Urinary bladder (tissue), 4 donors: Measurements from ENCODE around the gene RYR3. TPM values are rescaled to one million over a fixed set of nuclear protein-coding genes. Genes with fewer than 3 reads are reported as not detected.

Experiments used
- DNase-seq: peaks from one replicate; pipeline ENCODE4 v3.0.0-alpha.2; 2015; ENCODE audit errors: extremely low spot score
- H3K27ac ChIP-seq: one replicate; pipeline ENCODE4 v1.5.1; 2013; ENCODE audit warnings: low read depth, mild to moderate bottlenecking, moderate library complexity
- H3K36me3 ChIP-seq: one replicate; pipeline ENCODE4 v1.6.1; 2013; ENCODE audit warnings: mild to moderate bottlenecking, moderate library complexity; ENCODE audit not compliant: insufficient read depth
- H3K4me1 ChIP-seq: one replicate; pipeline ENCODE4 v1.6.1; 2013; ENCODE audit warnings: mild to moderate bottlenecking, moderate library complexity; ENCODE audit not compliant: insufficient read depth
- H3K4me3 ChIP-seq: one replicate; pipeline ENCODE4 v1.5.1; 2013; ENCODE audit warnings: low read depth, low read length
- WGBS: extraction: QIAGEN DNeasy Blood & Tissue Kit; methylation state at CpG from one replicate; pipeline ENCODE4 v1.1.7; 2013; 5-methylcytosine and 5-hydroxymethylcytosine counted together
- polyA plus RNA-seq: library from polyadenylated mRNA; stranded (reverse); fragments of 200-250 nt; gene quantifications from one replicate; pipeline ENCODE4 v1.2.3, GENCODE V29; 2013
- total RNA-seq: library from RNA; depleted of rRNA; stranded (reverse); fragments of >200 nt; gene quantifications from one replicate; pipeline ENCODE4 v1.2.3, GENCODE V29; 2014
- donor health status: healthy with polysubstance abuse.
- donor health status: healthy.

RYR3 gene
- total and polyA plus RNA-seq, 2 donors, result 5.1 to 10.5 TPM

- no peak for DNase-seq
- Histone ChIP-seq H3K36me3 (no peaks in the 10 kb centered on the region), H3K4me1 (no peaks in the 10 kb centered on the region), H3K27ac (no peak overlapping the region), H3K4me3 (no peak overlapping the region)
- 88% methylated on average over 4 of the region's 4 CpGs for WGBS
These were observed 66.4 kb downstream of the RYR3 start for GRCh38 chr15:33377204-33377603.

GRCh38 chr15:33378866-33379480 is 68.2 kb downstream of the RYR3 start:
- Histone ChIP-seq H3K4me3 (no peak overlapping the region), H3K4me1 (no peaks in the 10 kb centered on the region), H3K27ac (no peak overlapping the region), H3K36me3 (no peaks in the 10 kb centered on the region)
- no peak for DNase-seq
- 83% methylated on average over 2 of the region's 2 CpGs for WGBS

- Histone ChIP-seq H3K4me1 (no peaks in the 10 kb centered on the region), H3K27ac (no peak overlapping the region), H3K4me3 (no peak overlapping the region), H3K36me3 (no peaks in the 10 kb centered on the region)
- no peak for DNase-seq
- 85% methylated on average over 8 of the region's 8 CpGs for WGBS
These were observed 69.6 kb downstream of the RYR3 start for GRCh38 chr15:33380406-33380805.

- H3K36me3 ChIP-seq, result no peaks in the 10 kb centered on the region
These were observed 71.7 kb downstream of the RYR3 start for GRCh38 chr15:33382491-33382890.

GRCh38 chr15:33384307-33384706 is 73.5 kb downstream of the RYR3 start:
- Histone ChIP-seq H3K27ac (no peak overlapping the region), H3K4me1 (no peaks in the 10 kb centered on the region), H3K36me3 (no peaks in the 10 kb centered on the region), H3K4me3 (no peak overlapping the region)
- WGBS, result 88% methylated on average over 3 of the region's 3 CpGs
- no peak for DNase-seq

More at GRCh38 chr15:33382491-33382890, 71.7 kb downstream of the RYR3 start:
- 91% methylated on average over 3 of the region's 3 CpGs for WGBS
- no peak overlapping the region for H3K4me3 ChIP-seq
- H3K4me1 ChIP-seq, result no peaks in the 10 kb centered on the region
- DNase-seq, result no peak
- no peak overlapping the region for H3K27ac ChIP-seq

- no peaks in the 10 kb centered on the region for H3K4me1 ChIP-seq
- no peak overlapping the region for H3K4me3 ChIP-seq
- H3K36me3 ChIP-seq, result no peaks in the 10 kb centered on the region
- 93% methylated on average over 3 of the region's 3 CpGs for WGBS
- no peak for DNase-seq
- H3K27ac ChIP-seq, result no peak overlapping the region
These were observed 81.7 kb downstream of the RYR3 start for GRCh38 chr15:33392453-33392852.

- no peak for DNase-seq
- 88% methylated on average over 6 of the region's 6 CpGs for WGBS
- Histone ChIP-seq H3K36me3 (no peaks in the 10 kb centered on the region), H3K4me3 (no peak overlapping the region), H3K4me1 (no peaks in the 10 kb centered on the region), H3K27ac (no peak overlapping the region)
These were observed 82.8 kb downstream of the RYR3 start for GRCh38 chr15:33393546-33393945.

GRCh38 chr15:33395321-33395720 is 84.6 kb downstream of the RYR3 start:
- Histone ChIP-seq H3K36me3 (no peaks in the 10 kb centered on the region), H3K4me3 (no peak overlapping the region), H3K27ac (no peak overlapping the region), H3K4me1 (no peaks in the 10 kb centered on the region)
- WGBS, result 87% methylated on average over 7 of the region's 7 CpGs
- no peak for DNase-seq

- 92% methylated on average over 7 of the region's 7 CpGs for WGBS
- DNase-seq, result no peak
- Histone ChIP-seq H3K4me3 (no peak overlapping the region), H3K27ac (no peak overlapping the region), H3K4me1 (no peaks in the 10 kb centered on the region), H3K36me3 (no peaks in the 10 kb centered on the region)
These were observed 85.1 kb downstream of the RYR3 start for GRCh38 chr15:33395846-33396245.

GRCh38 chr15:33396475-33396874 is 85.7 kb downstream of the RYR3 start:
- 85% methylated on average over 2 of the region's 2 CpGs for WGBS
- H3K27ac ChIP-seq, result no peak overlapping the region
- H3K36me3 ChIP-seq, result no peaks in the 10 kb centered on the region
- H3K4me3 ChIP-seq, result no peak overlapping the region
- no peaks in the 10 kb centered on the region for H3K4me1 ChIP-seq
- no peak for DNase-seq

- no peak for DNase-seq
- 84% methylated on average over 10 of the region's 10 CpGs for WGBS
- H3K36me3 ChIP-seq, result no peaks in the 10 kb centered on the region
These were observed 87.8 kb downstream of the RYR3 start for GRCh38 chr15:33398555-33398954.

GRCh38 chr15:33400941-33401340 is 90.2 kb downstream of the RYR3 start:
- H3K27ac ChIP-seq, result no peak overlapping the region
- H3K4me3 ChIP-seq, result no peak overlapping the region
- no peak for DNase-seq
- H3K36me3 ChIP-seq, result no peaks in the 10 kb centered on the region
- 83% methylated on average over 3 of the region's 3 CpGs for WGBS
- H3K4me1 ChIP-seq, result no peaks in the 10 kb centered on the region

More at GRCh38 chr15:33398555-33398954, 87.8 kb downstream of the RYR3 start:
- Histone ChIP-seq H3K4me1 (no peaks in the 10 kb centered on the region), H3K4me3 (no peak overlapping the region), H3K27ac (no peak overlapping the region)

- no peak for DNase-seq
- WGBS, result 63% methylated on average over 2 of the region's 2 CpGs
- no peaks in the 10 kb centered on the region for H3K4me1 ChIP-seq
- H3K27ac ChIP-seq, result no peak overlapping the region
- no peaks in the 10 kb centered on the region for H3K36me3 ChIP-seq
- H3K4me3 ChIP-seq, result no peak overlapping the region
These were observed 91.8 kb downstream of the RYR3 start for GRCh38 chr15:33402600-33402999.

GRCh38 chr15:33405096-33405495 is 94.3 kb downstream of the RYR3 start:
- no peak overlapping the region for H3K4me3 ChIP-seq
- no peak for DNase-seq
- 77% methylated on average over 1 of the region's 1 CpG for WGBS
- no peaks in the 10 kb centered on the region for H3K36me3 ChIP-seq
- no peaks in the 10 kb centered on the region for H3K4me1 ChIP-seq
- no peak overlapping the region for H3K27ac ChIP-seq
